ENCODE data around the gene CBLN1.

DNA sequence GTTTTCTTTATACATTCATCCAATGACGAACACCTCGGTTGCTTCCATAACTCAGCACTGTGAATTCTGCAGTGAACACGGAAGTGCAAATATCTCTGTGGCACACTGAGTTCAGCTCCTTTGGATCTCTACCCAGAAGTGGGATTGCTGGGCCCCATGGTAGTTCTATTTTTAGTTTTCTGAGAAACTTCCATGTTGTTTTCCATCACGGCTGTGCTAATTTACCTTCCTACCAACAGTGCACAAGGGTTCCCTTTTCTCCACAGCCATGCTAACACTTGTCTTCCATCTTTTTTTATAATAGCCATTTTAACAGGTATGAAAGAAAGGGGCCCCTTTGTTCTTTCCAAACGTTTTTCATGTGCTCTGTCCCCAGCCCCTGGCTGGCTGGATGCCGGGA is 30.2 kb upstream of the CBLN1 start:
- TF ChIP-seq, protein P1, sequence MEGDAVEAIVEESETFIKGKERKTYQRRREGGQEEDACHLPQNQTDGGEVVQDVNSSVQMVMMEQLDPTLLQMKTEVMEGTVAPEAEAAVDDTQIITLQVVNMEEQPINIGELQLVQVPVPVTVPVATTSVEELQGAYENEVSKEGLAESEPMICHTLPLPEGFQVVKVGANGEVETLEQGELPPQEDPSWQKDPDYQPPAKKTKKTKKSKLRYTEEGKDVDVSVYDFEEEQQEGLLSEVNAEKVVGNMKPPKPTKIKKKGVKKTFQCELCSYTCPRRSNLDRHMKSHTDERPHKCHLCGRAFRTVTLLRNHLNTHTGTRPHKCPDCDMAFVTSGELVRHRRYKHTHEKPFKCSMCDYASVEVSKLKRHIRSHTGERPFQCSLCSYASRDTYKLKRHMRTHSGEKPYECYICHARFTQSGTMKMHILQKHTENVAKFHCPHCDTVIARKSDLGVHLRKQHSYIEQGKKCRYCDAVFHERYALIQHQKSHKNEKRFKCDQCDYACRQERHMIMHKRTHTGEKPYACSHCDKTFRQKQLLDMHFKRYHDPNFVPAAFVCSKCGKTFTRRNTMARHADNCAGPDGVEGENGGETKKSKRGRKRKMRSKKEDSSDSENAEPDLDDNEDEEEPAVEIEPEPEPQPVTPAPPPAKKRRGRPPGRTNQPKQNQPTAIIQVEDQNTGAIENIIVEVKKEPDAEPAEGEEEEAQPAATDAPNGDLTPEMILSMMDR (conservative IDR thresholded peaks at IDR 0.05; ENCODE audit: low read depth, low read length) = no peak
- TF ChIP-seq SMC3 (IDR thresholded peaks at IDR 0.05; ENCODE audit: low read depth, low read length) (no peak), RAD21 (IDR thresholded peaks at IDR 0.05; ENCODE audit: low read length) (no peak), CHD1 (IDR thresholded peaks at IDR 0.05; ENCODE audit: low read depth, low read length) (no peak), CEBPB (IDR thresholded peaks at IDR 0.05; ENCODE audit: low read depth, low read length) (no peak), POLR2A (IDR thresholded peaks at IDR 0.05; ENCODE audit: low read depth, low read length) (no peak), MXI1 (IDR thresholded peaks at IDR 0.05; ENCODE audit: borderline replicate concordance, low read depth, low read length) (no peak)
